SK-N-MC (cell line): ENCODE results near the gene UGDH.

ENCODE experiments used
- EZH2 ChIP-seq: fragments of 200-600 bp; sonication (generic); IDR thresholded peaks from one replicate; pipeline ENCODE4 v1.6.1; 2017; ENCODE audit warnings: antibody characterized with exemption
- POLR2AphosphoS5 ChIP-seq: IDR thresholded peaks from 2 replicates; pipeline ENCODE4 v1.6.1; 2012; ENCODE audit warnings: mild to moderate bottlenecking, low read depth, low read length, borderline replicate concordance

- TF ChIP-seq EZH2 (no peak), POLR2AphosphoS5 (no peak)
These were observed 28.6 kb downstream of the UGDH start for GRCh38 chr4:39498727-39499020.
